Epithelial cell of alveolus of lung (primary cell): ENCODE measurements around the gene TTC23. TPM values are rescaled to one million over a fixed set of nuclear protein-coding genes. Genes with fewer than 3 reads are reported as not detected.

Experiments
- total RNA-seq: library from RNA; depleted of rRNA; stranded (reverse); fragments of >200 nt; gene quantifications from 2 replicates; pipeline ENCODE4 v1.2.1, GENCODE V29; 2015

The TTC23 gene, protein sequence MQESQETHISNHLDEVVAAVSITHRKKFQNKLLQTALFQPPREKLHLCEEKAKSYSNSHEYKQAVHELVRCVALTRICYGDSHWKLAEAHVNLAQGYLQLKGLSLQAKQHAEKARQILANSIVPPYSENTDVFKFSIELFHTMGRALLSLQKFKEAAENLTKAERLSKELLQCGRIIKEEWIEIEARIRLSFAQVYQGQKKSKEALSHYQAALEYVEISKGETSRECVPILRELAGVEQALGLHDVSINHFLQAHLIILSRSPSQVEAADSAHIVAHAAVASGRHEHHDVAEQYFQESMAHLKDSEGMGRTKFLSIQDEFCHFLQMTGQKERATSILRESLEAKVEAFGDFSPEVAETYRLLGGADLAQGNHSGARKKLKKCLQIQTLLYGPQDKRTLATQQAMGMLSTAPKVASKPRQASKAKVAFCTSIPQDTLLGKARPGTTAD
- total RNA-seq = 18.0 and 20.7 TPM in 2 replicates

DNA sequence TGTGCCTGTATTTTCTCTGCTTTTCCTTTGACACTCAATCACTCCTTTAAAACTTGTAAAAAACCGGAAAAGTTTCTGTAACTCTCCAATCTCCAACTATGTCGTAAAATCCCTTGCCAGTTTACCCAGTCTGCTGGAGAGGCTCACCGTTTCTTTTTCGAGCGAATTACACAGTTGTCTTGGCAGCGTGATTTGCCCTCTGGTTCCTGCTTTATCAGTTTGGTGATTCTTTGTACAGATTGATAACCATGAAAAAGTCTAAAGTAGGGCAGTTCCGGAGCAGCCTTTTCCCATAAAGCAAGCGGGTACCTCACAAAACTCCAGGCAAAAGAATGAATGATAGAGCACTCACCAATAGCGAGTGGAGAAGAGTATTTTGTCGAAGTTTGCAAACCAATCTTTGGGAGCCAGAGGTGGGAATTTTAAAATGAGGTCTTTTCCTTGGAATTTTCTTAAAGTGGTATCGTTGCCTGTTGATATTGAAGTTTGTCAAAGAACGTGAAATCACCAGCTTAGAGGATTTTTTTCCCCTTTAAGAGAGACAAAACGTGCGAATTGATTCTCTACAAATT is at the start of gene TTC23:
TTC23 (minus strand) TSS at position 312 of the 572 bp plus-strand sequence. CDS start 20,869 bp downstream, outside the sequence.

DNA sequence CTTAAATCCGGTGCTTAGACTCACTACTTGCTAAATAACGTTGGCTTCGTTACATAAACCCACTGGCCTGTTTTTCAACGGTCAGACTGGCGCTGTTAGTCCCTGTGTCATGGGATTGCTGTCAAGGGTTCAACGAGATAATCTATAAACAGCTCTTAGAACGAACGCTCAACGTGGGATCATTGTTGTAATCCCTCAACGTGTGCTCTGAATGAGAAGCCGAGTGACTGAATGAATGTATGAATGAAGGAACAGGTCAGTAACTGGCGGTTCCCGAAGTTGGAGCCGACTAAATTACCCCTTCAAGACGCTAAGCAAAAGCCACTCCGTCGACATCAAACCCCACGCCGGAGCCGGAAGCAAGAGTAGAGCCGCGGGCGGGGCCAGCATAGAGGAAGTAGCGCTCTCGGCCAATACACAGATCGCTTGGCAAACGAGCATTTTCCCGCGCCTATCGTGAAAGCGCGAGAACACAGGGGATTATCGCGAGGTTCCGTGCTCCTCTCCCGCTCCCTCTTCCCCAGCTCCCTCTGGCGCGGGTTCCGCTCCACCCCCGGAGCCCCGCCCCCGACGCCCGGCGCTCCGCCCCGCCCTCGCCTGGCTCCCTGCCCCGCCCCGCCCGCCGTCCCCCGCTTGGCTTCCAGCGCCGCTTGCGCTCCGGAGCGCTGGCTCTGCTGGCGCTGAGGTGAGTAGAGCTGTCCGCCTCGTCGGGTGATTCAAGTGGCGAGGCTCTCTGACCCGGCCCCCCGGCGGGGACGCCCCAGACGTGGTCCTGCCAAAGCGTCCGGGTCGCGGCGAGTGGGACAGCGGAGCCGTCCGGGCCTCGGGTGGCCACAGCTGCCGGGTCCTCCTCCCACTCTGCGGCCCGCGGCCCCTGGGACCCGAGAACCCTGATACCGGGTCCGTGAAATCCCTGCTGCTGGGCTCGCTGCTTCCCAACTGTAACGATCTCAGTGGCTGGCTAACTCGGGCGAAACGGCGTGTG is 1.8 kb upstream of the TTC23 start, which contains the start of gene LRRC28:
LRRC28 (plus strand) TSS at position 625 of the 985 bp plus-strand sequence. CDS start 4,477 bp downstream, outside the sequence.

DNA sequence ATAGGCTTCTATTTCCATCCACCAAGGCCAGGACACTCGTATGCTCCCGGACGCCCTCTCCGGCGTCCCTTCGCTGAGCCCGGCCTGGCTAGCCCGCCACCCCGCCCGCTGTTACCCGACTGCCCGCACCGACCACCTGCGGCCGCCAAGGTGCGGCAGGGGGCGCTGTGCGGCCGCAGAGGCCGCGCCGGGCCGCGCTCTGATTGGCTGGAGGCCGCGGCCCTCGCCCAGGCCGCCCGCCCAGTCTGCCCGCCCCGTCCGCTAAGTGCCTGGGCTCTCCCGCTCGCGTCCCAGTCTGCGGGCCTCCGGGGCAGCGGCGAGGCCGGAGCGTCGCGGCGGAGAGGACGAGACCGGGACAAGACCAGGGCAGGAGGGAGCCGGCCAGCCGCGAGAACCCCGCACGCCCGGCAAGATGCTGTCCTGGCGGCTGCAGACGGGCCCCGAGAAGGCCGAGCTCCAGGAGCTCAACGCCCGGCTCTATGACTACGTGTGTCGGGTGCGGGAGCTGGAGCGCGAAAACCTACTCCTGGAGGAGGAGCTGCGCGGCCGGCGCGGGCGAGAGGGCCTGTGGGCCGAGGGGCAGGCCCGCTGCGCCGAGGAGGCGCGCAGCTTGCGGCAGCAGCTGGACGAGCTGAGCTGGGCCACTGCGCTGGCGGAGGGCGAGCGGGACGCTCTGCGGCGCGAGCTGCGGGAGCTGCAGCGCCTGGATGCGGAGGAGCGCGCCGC is 144.4 kb downstream of the TTC23 start, which contains the start of gene SYNM:
SYNM (plus strand) TSS at position 293 of the 726 bp plus-strand sequence; CDS start at position 413, 120 bp downstream.

Other genes with a start within 250 kb of the TTC23 start
- not detected in 2 replicates for gene PGPEP1L, start 241.8 kb downstream of the TTC23 start, total RNA-seq
- gene SYNM, start 144.5 kb downstream of the TTC23 start, total RNA-seq = 0.65 and 1.6 TPM in 2 replicates
- gene LRRC28, start 1.9 kb upstream of the TTC23 start, total RNA-seq = 25.2 and 35.9 TPM in 2 replicates